HepG2 (cell line): Measurements from ENCODE around the gene APOC3. TPM values are rescaled to one million over a fixed set of nuclear protein-coding genes. Genes with fewer than 3 reads are reported as not detected.

Experiments used
- SKI ChIP-seq: fragments of 450-650 bp; IDR thresholded peaks from one replicate; pipeline ENCODE4 v1.6.1; 2018; ENCODE audit warnings: mild to moderate bottlenecking; ENCODE audit not compliant: partially characterized antibody
- ZC3H13 ChIP-seq: sonication (generic); formaldehyde crosslinking; IDR thresholded peaks from 2 replicates; pipeline ENCODE4 v1.8.1; 2023; ENCODE audit warnings: mild to moderate bottlenecking, missing genetic modification reagents, moderate library complexity
- ZNF10 ChIP-seq: sonication (generic); formaldehyde crosslinking; IDR thresholded peaks from 2 replicates; pipeline ENCODE4 v1.4.0; 2020; ENCODE audit warnings: mild to moderate bottlenecking, low read depth, missing genetic modification reagents, borderline replicate concordance
- ZNF460 ChIP-seq: sonication (generic); formaldehyde crosslinking; IDR thresholded peaks from 2 replicates; pipeline ENCODE4 v1.5.1; 2020; ENCODE audit warnings: missing genetic modification reagents, mild to moderate bottlenecking, borderline replicate concordance
- polyA plus RNA-seq, 8 experiments: library from polyadenylated mRNA; depleted of rRNA in 3 of 8; stranded (reverse) in 7 of 8; unstranded in 1 of 8; fragments of >200 nt; fragmentation: Illumina TruSeq in 4 of 8; extraction: Trizol in 4 of 8; gene quantifications; 2 replicates each; pipeline versions ENCODE4 v1.2.1 to v1.2.3, GENCODE V29; 2011 to 2016; ENCODE audit warnings: low read depth in 4 of 8, missing spikeins in 1 of 8, mixed read lengths in 1 of 8; ENCODE audit not compliant: insufficient read depth in 1 of 8
- total RNA-seq, 5 experiments: library from RNA; depleted of rRNA; stranded (reverse); fragments of >200 nt; fragmentation: Illumina TruSeq; extraction: Trizol; gene quantifications; 2 replicates each; pipeline ENCODE4 v1.2.3, GENCODE V29; 2016; ENCODE audit warnings: low read depth in 1 of 5
- TF ChIP-seq, protein P1 (sequence below), 2 experiments: sonication (generic) in 1 of 2; formaldehyde crosslinking in 1 of 2; IDR thresholded peaks; 2 replicates each; pipeline versions ENCODE4 v1.6.1 to v1.9.0; 2014 to 2022; ENCODE audit warnings: antibody characterized with exemption in 1 of 2, borderline replicate concordance in 1 of 2, inconsistent platforms in 1 of 2, low read depth in 1 of 2, missing genetic modification reagents in 1 of 2
- TF ChIP-seq, protein P2 (sequence below): sonication (generic); formaldehyde crosslinking; IDR thresholded peaks from 2 replicates; pipeline ENCODE4 v1.4.0; 2020; ENCODE audit warnings: mild to moderate bottlenecking, missing genetic modification reagents
- TF ChIP-seq, protein P3 (sequence below): sonication (generic); formaldehyde crosslinking; IDR thresholded peaks from 2 replicates; pipeline ENCODE4 v1.4.0; 2020; ENCODE audit warnings: missing genetic modification reagents, mild to moderate bottlenecking, borderline replicate concordance
- TF ChIP-seq, protein P4 (sequence below): sonication (generic); formaldehyde crosslinking; IDR thresholded peaks from 2 replicates; pipeline ENCODE4 v1.5.0; 2020; ENCODE audit warnings: mild to moderate bottlenecking, missing genetic modification reagents, borderline replicate concordance

The APOC3 gene
- total and polyA plus RNA-seq, 2 of the 13 experiments (the other 11 are each of a cell fraction or from before 2014, with no cell fraction given) = 314 to 687 TPM

DNA sequence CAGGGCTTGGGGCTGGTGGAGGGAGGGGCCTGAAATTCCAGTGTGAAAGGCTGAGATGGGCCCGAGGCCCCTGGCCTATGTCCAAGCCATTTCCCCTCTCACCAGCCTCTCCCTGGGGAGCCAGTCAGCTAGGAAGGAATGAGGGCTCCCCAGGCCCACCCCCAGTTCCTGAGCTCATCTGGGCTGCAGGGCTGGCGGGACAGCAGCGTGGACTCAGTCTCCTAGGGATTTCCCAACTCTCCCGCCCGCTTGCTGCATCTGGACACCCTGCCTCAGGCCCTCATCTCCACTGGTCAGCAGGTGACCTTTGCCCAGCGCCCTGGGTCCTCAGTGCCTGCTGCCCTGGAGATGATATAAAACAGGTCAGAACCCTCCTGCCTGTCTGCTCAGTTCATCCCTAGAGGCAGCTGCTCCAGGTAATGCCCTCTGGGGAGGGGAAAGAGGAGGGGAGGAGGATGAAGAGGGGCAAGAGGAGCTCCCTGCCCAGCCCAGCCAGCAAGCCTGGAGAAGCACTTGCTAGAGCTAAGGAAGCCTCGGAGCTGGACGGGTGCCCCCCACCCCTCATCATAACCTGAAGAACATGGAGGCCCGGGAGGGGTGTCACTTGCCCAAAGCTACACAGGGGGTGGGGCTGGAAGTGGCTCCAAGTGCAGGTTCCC, at the start of gene APOC3 (continued):
- TF ChIP-seq, protein P1, sequence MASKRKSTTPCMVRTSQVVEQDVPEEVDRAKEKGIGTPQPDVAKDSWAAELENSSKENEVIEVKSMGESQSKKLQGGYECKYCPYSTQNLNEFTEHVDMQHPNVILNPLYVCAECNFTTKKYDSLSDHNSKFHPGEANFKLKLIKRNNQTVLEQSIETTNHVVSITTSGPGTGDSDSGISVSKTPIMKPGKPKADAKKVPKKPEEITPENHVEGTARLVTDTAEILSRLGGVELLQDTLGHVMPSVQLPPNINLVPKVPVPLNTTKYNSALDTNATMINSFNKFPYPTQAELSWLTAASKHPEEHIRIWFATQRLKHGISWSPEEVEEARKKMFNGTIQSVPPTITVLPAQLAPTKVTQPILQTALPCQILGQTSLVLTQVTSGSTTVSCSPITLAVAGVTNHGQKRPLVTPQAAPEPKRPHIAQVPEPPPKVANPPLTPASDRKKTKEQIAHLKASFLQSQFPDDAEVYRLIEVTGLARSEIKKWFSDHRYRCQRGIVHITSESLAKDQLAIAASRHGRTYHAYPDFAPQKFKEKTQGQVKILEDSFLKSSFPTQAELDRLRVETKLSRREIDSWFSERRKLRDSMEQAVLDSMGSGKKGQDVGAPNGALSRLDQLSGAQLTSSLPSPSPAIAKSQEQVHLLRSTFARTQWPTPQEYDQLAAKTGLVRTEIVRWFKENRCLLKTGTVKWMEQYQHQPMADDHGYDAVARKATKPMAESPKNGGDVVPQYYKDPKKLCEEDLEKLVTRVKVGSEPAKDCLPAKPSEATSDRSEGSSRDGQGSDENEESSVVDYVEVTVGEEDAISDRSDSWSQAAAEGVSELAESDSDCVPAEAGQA (IDR thresholded peaks at IDR 0.05; ENCODE audit: low read depth) = no peak
- TF ChIP-seq, protein P1 (CRISPR knock-in tag; IDR thresholded peaks at IDR 0.05; ENCODE audit: borderline replicate concordance) = no peak
- TF ChIP-seq, protein P2, sequence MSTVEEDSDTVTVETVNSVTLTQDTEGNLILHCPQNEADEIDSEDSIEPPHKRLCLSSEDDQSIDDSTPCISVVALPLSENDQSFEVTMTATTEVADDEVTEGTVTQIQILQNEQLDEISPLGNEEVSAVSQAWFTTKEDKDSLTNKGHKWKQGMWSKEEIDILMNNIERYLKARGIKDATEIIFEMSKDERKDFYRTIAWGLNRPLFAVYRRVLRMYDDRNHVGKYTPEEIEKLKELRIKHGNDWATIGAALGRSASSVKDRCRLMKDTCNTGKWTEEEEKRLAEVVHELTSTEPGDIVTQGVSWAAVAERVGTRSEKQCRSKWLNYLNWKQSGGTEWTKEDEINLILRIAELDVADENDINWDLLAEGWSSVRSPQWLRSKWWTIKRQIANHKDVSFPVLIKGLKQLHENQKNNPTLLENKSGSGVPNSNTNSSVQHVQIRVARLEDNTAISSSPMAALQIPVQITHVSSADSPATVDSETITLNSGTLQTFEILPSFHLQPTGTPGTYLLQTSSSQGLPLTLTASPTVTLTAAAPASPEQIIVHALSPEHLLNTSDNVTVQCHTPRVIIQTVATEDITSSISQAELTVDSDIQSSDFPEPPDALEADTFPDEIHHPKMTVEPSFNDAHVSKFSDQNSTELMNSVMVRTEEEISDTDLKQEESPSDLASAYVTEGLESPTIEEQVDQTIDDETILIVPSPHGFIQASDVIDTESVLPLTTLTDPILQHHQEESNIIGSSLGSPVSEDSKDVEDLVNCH (CRISPR knock-in tag) = no peak
- TF ChIP-seq ZNF460 (no peak), SKI (peak; percentile 68), ZC3H13 (CRISPR knock-in tag) (no peak), ZNF10 (CRISPR knock-in tag) (no peak)
- TF ChIP-seq, protein P3, sequence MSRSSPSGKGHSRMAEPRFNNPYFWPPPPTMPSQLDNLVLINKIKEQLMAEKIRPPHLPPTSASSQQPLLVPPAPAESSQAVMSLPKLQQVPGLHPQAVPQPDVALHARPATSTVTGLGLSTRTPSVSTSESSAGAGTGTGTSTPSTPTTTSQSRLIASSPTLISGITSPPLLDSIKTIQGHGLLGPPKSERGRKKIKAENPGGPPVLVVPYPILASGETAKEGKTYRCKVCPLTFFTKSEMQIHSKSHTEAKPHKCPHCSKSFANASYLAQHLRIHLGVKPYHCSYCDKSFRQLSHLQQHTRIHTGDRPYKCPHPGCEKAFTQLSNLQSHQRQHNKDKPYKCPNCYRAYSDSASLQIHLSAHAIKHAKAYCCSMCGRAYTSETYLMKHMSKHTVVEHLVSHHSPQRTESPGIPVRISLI (CRISPR knock-in tag) = peak; percentile 49; the same call in 1 of the 2 replicates
- TF ChIP-seq, protein P4, sequence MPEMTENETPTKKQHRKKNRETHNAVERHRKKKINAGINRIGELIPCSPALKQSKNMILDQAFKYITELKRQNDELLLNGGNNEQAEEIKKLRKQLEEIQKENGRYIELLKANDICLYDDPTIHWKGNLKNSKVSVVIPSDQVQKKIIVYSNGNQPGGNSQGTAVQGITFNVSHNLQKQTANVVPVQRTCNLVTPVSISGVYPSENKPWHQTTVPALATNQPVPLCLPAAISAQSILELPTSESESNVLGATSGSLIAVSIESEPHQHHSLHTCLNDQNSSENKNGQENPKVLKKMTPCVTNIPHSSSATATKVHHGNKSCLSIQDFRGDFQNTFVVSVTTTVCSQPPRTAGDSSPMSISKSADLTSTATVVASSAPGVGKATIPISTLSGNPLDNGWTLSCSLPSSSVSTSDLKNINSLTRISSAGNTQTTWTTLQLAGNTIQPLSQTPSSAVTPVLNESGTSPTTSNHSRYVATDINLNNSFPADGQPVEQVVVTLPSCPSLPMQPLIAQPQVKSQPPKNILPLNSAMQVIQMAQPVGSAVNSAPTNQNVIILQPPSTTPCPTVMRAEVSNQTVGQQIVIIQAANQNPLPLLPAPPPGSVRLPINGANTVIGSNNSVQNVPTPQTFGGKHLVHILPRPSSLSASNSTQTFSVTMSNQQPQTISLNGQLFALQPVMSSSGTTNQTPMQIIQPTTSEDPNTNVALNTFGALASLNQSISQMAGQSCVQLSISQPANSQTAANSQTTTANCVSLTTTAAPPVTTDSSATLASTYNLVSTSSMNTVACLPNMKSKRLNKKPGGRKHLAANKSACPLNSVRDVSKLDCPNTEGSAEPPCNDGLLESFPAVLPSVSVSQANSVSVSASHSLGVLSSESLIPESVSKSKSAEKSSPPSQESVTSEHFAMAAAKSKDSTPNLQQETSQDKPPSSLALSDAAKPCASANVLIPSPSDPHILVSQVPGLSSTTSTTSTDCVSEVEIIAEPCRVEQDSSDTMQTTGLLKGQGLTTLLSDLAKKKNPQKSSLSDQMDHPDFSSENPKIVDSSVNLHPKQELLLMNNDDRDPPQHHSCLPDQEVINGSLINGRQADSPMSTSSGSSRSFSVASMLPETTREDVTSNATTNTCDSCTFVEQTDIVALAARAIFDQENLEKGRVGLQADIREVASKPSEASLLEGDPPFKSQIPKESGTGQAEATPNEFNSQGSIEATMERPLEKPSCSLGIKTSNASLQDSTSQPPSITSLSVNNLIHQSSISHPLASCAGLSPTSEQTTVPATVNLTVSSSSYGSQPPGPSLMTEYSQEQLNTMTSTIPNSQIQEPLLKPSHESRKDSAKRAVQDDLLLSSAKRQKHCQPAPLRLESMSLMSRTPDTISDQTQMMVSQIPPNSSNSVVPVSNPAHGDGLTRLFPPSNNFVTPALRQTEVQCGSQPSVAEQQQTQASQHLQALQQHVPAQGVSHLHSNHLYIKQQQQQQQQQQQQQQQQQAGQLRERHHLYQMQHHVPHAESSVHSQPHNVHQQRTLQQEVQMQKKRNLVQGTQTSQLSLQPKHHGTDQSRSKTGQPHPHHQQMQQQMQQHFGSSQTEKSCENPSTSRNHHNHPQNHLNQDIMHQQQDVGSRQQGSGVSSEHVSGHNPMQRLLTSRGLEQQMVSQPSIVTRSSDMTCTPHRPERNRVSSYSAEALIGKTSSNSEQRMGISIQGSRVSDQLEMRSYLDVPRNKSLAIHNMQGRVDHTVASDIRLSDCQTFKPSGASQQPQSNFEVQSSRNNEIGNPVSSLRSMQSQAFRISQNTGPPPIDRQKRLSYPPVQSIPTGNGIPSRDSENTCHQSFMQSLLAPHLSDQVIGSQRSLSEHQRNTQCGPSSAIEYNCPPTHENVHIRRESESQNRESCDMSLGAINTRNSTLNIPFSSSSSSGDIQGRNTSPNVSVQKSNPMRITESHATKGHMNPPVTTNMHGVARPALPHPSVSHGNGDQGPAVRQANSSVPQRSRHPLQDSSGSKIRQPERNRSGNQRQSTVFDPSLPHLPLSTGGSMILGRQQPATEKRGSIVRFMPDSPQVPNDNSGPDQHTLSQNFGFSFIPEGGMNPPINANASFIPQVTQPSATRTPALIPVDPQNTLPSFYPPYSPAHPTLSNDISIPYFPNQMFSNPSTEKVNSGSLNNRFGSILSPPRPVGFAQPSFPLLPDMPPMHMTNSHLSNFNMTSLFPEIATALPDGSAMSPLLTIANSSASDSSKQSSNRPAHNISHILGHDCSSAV (CRISPR knock-in tag) = no peak
